Activated CD4-positive, alpha-beta memory T cell treated with anti-CD3 and anti-CD28 coated beads, Interleukin-2, amount 10 ng/mL, durations not matched to agents 7 days and 5 days (primary cell): ENCODE data around the gene UBC. TPM values are rescaled to one million over a fixed set of nuclear protein-coding genes. Genes with fewer than 3 reads are reported as not detected.
"Not testable (repeated sequence)": the region's sequence is repeated elsewhere in the genome, so short reads cannot be mapped to it uniquely, and the experiment has no call there.

Source experiments
- CTCF ChIA-PET: fragments of 350-600 bp; sonication (Branson Sonifier 250); formaldehyde crosslinking; loops from one replicate; lab custom pipeline; 2021; ENCODE audit warnings: antibody characterized with exemption, inconsistent platforms; lab: Charles Lee
- POLR2A ChIA-PET: fragments of 350-600 bp; sonication (Branson Sonifier 250); formaldehyde crosslinking; loops from one replicate; lab custom pipeline; 2021; ENCODE audit warnings: antibody characterized with exemption; lab: Charles Lee
- DNase-seq: peaks from one replicate; pipeline ENCODE4 v3.0.0-alpha.2; 2020
- H3K27ac Mint-ChIP-seq: one replicate; pipeline ENCODE4 v1.8.0; 2021; ENCODE audit warnings: mild to moderate bottlenecking, mixed read lengths
- H3K27me3 Mint-ChIP-seq: one replicate; pipeline ENCODE4 v1.8.0; 2021; ENCODE audit warnings: mixed read lengths
- H3K36me3 Mint-ChIP-seq: one replicate; pipeline ENCODE4 v1.8.0; 2021; ENCODE audit warnings: low read depth, mixed read lengths
- H3K4me1 Mint-ChIP-seq: one replicate; pipeline ENCODE4 v1.8.0; 2021; ENCODE audit warnings: mixed read lengths
- H3K4me3 Mint-ChIP-seq: one replicate; pipeline ENCODE4 v1.8.0; 2021; ENCODE audit warnings: mild to moderate bottlenecking, mixed read lengths
- H3K9me3 Mint-ChIP-seq: one replicate; pipeline ENCODE4 v1.8.0; 2021; ENCODE audit warnings: mixed read lengths
- total RNA-seq, 2 experiments: library from RNA; stranded (reverse); gene quantifications; one replicate each; pipeline ENCODE4 v1.2.3, GENCODE V29; 2021

The UBC gene
- total RNA-seq, 2 experiments from 2014 or later, result 1,545 to 1,580 TPM

GRCh38 chr12:124893792-124894516 is 20.5 kb downstream of the UBC start:
- H3K27me3 Mint-ChIP-seq, result peaks cover 5% of the 10 kb centered on the region
- CTCF ChIA-PET, result interaction anchor here (1.5 to 1.7 kb wide), 2 partner anchors 13 to 46 kb away, joined by 6 to 7 read pairs; no protein-coding TSS in a partner anchor
- peaks cover 20% of the 10 kb centered on the region for H3K4me1 Mint-ChIP-seq

GRCh38 chr12:124888260-124888659 is 26.2 kb downstream of the UBC start:
- H3K4me3 Mint-ChIP-seq, result no peak overlapping the region
- H3K4me1 Mint-ChIP-seq, result peaks cover 1% of the 10 kb centered on the region
- DNase-seq, result no peak
- CTCF ChIA-PET, result no interaction called here
- POLR2A ChIA-PET, result no interaction called here
- H3K27me3 Mint-ChIP-seq, result no peaks in the 10 kb centered on the region
- H3K36me3 Mint-ChIP-seq, result no peaks in the 10 kb centered on the region
- H3K9me3 Mint-ChIP-seq, result no peaks in the 10 kb centered on the region
- no peak overlapping the region for H3K27ac Mint-ChIP-seq

More at GRCh38 chr12:124893792-124894516, 20.5 kb downstream of the UBC start:
- POLR2A ChIA-PET, result interaction anchor here (1.2 kb wide), 1 partner anchor 8 kb away, joined by 3 read pairs; no protein-coding TSS in a partner anchor
- no peaks in the 10 kb centered on the region for H3K36me3 Mint-ChIP-seq
- DNase-seq, result no peak
- no peak overlapping the region for H3K4me3 Mint-ChIP-seq
- H3K9me3 Mint-ChIP-seq, result no peaks in the 10 kb centered on the region
- no peak overlapping the region for H3K27ac Mint-ChIP-seq

- CTCF ChIA-PET, result interaction anchor here (1.1 kb wide), 1 partner anchor 53 kb away, joined by 4 read pairs; no protein-coding TSS in a partner anchor
- H3K27me3 Mint-ChIP-seq, H3K36me3 Mint-ChIP-seq, POLR2A ChIA-PET, H3K4me3 Mint-ChIP-seq, H3K9me3 Mint-ChIP-seq, H3K4me1 Mint-ChIP-seq, DNase-seq, H3K27ac Mint-ChIP-seq: not testable (repeated sequence)
Observed at GRCh38 chr12:124887766-124888165, 26.7 kb downstream of the UBC start.

- Mint-ChIP-seq H3K36me3 (no peaks in the 10 kb centered on the region), H3K27ac (no peak overlapping the region), H3K4me1 (peaks cover 13% of the 10 kb centered on the region), H3K27me3 (no peaks in the 10 kb centered on the region), H3K9me3 (no peaks in the 10 kb centered on the region), H3K4me3 (no peak overlapping the region)
- POLR2A ChIA-PET, result no interaction called here
- DNase-seq, result no peak
- CTCF ChIA-PET, result no interaction called here
Observed at GRCh38 chr12:124884587-124885438, 29.6 kb downstream of the UBC start.

GRCh38 chr12:124883263-124884130 is 31.0 kb downstream of the UBC start:
- Mint-ChIP-seq H3K4me1 (peaks cover 13% of the 10 kb centered on the region), H3K27ac (no peak overlapping the region), H3K36me3 (no peaks in the 10 kb centered on the region), H3K4me3 (no peak overlapping the region), H3K9me3 (no peaks in the 10 kb centered on the region), H3K27me3 (no peaks in the 10 kb centered on the region)
- CTCF ChIA-PET, result no interaction called here
- no peak for DNase-seq
- POLR2A ChIA-PET, result no interaction called here

GRCh38 chr12:124881123-124881522 is 33.3 kb downstream of the UBC start:
- Mint-ChIP-seq H3K36me3 (no peaks in the 10 kb centered on the region), H3K9me3 (no peaks in the 10 kb centered on the region), H3K4me3 (no peak overlapping the region), H3K4me1 (peaks cover 13% of the 10 kb centered on the region), H3K27ac (no peak overlapping the region), H3K27me3 (peaks cover 2% of the 10 kb centered on the region)
- ChIA-PET CTCF (no interaction called here), POLR2A (no interaction called here)
- no peak for DNase-seq

GRCh38 chr12:124880335-124880734 is 34.1 kb downstream of the UBC start:
- H3K27ac Mint-ChIP-seq, DNase-seq, H3K27me3 Mint-ChIP-seq, H3K4me3 Mint-ChIP-seq, H3K9me3 Mint-ChIP-seq, POLR2A ChIA-PET, H3K36me3 Mint-ChIP-seq: not testable (repeated sequence)
- peaks cover 13% of the 10 kb centered on the region for H3K4me1 Mint-ChIP-seq
- CTCF ChIA-PET, result interaction anchor here (0.6 kb wide), 1 partner anchor 22 kb away, joined by 3 read pairs; no protein-coding TSS in a partner anchor

GRCh38 chr12:124878795-124879516 is 35.5 kb downstream of the UBC start:
- Mint-ChIP-seq H3K4me3 (no peak overlapping the region), H3K36me3 (no peaks in the 10 kb centered on the region), H3K27ac (no peak overlapping the region), H3K9me3 (no peaks in the 10 kb centered on the region), H3K27me3 (peaks cover 3% of the 10 kb centered on the region), H3K4me1 (peaks cover 13% of the 10 kb centered on the region)
- CTCF ChIA-PET, result no interaction called here
- POLR2A ChIA-PET, result no interaction called here
- no peak for DNase-seq

GRCh38 chr12:124877423-124877822 is 37.0 kb downstream of the UBC start:
- no peak for DNase-seq
- H3K27me3 Mint-ChIP-seq, result peaks cover 3% of the 10 kb centered on the region
- H3K36me3 Mint-ChIP-seq, result no peaks in the 10 kb centered on the region
- H3K4me1 Mint-ChIP-seq, result peaks cover 11% of the 10 kb centered on the region
- ChIA-PET CTCF (no interaction called here), POLR2A (interaction anchor here (0.6 kb wide), 1 partner anchor 49 kb away, joined by 3 read pairs; no protein-coding TSS in a partner anchor)
- H3K27ac Mint-ChIP-seq, result no peak overlapping the region
- no peak overlapping the region for H3K4me3 Mint-ChIP-seq
- H3K9me3 Mint-ChIP-seq, result no peaks in the 10 kb centered on the region

- ChIA-PET CTCF (no interaction called here), POLR2A (no interaction called here)
- Mint-ChIP-seq H3K9me3 (no peaks in the 10 kb centered on the region), H3K27me3 (peaks cover 3% of the 10 kb centered on the region), H3K27ac (no peak overlapping the region), H3K4me1 (peaks cover 5% of the 10 kb centered on the region), H3K4me3 (no peak overlapping the region), H3K36me3 (no peaks in the 10 kb centered on the region)
- DNase-seq, result no peak
Observed at GRCh38 chr12:124876171-124876570, 38.3 kb downstream of the UBC start.

- Mint-ChIP-seq H3K4me3 (no peak overlapping the region), H3K4me1 (peaks cover under 1% of the 10 kb centered on the region), H3K27me3 (peaks cover 3% of the 10 kb centered on the region), H3K27ac (no peak overlapping the region), H3K9me3 (no peaks in the 10 kb centered on the region), H3K36me3 (no peaks in the 10 kb centered on the region)
- ChIA-PET POLR2A (no interaction called here), CTCF (interaction anchor here (0.5 kb wide), 1 partner anchor 16 kb away, joined by 4 read pairs; no protein-coding TSS in a partner anchor)
- DNase-seq, result no peak
Observed at GRCh38 chr12:124875803-124876132, 38.7 kb downstream of the UBC start.
